ENCODE data around the gene FAM151B. TPM values are rescaled to one million over a fixed set of nuclear protein-coding genes. Genes with fewer than 3 reads are reported as not detected.

Gene FAM151B
- total RNA-seq, 1 donor from 2014 or later, result 3.0 TPM

DNA sequence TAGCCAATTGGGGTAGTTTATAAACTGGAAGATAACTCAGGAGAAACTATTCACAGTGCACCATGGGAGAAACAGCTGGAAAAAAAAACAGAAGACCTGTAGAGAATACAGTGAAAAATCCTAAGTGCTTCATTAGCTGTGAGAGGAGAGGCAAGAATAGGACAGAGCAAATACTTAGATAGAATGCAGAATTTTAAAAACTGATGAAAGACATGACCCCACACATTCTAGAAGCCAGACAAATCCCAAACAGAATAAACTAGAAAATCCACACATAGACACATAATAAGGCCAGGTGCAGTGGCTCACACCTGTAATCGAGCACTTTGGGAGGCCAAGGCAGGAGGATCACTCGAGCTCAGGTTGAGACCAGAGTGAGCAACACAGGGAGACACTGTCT, 7.5 kb upstream of the FAM151B start:
- H3K27ac Mint-ChIP-seq, result no peak overlapping the region
- no peaks in the 10 kb centered on the region for H3K27me3 Mint-ChIP-seq
- H3K4me1 Mint-ChIP-seq (ENCODE audit: unreplicated experiment), result no peaks in the 10 kb centered on the region
- H3K36me3 Mint-ChIP-seq, result peaks cover 53% of the 10 kb centered on the region
- TF ChIP-seq, protein P1, sequence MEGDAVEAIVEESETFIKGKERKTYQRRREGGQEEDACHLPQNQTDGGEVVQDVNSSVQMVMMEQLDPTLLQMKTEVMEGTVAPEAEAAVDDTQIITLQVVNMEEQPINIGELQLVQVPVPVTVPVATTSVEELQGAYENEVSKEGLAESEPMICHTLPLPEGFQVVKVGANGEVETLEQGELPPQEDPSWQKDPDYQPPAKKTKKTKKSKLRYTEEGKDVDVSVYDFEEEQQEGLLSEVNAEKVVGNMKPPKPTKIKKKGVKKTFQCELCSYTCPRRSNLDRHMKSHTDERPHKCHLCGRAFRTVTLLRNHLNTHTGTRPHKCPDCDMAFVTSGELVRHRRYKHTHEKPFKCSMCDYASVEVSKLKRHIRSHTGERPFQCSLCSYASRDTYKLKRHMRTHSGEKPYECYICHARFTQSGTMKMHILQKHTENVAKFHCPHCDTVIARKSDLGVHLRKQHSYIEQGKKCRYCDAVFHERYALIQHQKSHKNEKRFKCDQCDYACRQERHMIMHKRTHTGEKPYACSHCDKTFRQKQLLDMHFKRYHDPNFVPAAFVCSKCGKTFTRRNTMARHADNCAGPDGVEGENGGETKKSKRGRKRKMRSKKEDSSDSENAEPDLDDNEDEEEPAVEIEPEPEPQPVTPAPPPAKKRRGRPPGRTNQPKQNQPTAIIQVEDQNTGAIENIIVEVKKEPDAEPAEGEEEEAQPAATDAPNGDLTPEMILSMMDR (conservative IDR thresholded peaks at IDR 0.05), result no peak
- no peak for DNase-seq (ENCODE audit: extremely low spot score, unreplicated experiment)
- peaks cover 15% of the 10 kb centered on the region for H3K9me3 Mint-ChIP-seq
- no peak overlapping the region for H3K4me3 Mint-ChIP-seq

DNA sequence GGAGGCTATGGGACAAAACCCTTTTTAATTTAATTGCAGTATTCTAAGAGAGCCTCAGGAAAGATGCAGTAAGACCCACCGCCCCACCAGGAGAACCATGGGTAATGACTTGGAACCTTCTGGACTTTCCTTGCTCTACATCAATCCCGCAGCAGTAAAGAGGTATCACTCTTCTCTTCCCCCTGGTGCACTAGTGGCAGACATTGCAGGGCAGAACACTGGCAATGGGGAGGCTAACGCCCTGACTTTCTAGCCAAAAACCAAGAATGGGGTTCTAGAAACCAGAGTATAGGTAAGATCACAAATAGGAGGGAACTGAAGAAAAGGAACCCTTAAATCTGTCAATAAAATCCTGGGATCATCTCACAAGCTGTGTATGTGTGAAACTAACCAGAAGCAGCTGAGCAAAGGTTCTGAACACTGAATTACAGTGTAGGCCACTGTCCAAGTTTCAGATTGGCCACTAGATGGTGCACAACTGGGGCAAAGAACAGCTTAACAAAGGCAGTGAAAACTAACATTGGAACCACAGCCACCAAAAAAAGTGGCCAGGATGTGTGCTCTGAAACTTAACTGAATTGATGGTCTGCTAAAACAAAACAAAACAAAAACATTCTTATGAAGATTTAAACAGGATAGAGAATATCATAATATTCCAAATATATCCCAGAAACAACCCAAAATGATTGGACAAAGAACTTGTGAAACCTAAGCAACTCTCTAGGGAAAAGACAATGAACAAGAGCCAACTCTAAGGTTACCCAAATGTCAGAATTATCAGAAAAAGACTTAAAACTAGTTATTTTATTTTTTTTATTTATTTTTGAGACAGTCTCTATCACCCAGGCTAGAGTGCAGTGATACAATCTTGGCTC, 6.6 kb upstream of the FAM151B start:
- Mint-ChIP-seq H3K27me3 (no peaks in the 10 kb centered on the region), H3K27ac (peak overlapping the region; percentile 19), H3K36me3 (peaks cover 52% of the 10 kb centered on the region), H3K4me3 (no peak overlapping the region), H3K9me3 (peaks cover 15% of the 10 kb centered on the region), H3K4me1 (ENCODE audit: unreplicated experiment) (no peaks in the 10 kb centered on the region)
- no peak for DNase-seq (ENCODE audit: extremely low spot score, unreplicated experiment)
- TF ChIP-seq, protein P1 (conservative IDR thresholded peaks at IDR 0.05), result peak; percentile 79

DNA sequence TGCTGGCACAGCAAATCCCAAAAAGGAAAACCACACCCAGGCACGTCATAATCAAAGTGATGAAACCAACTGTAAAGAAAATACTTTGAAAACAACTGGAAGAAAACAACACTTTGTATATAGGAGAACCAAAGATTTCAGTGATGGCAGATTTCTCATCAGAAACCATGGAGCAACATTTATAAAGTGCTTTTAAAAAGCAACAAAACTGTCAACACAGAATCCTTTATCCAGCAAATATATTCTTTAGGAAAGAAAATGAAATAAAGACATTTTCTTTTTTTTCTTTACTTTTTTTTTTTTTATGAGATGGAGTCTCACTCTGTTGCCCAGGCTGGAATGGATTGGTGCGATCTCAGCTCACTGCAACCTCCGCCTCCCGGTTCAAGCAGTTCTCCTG, 5.3 kb upstream of the FAM151B start:
- Mint-ChIP-seq H3K27ac (no peak overlapping the region), H3K36me3 (peaks cover 52% of the 10 kb centered on the region), H3K27me3 (no peaks in the 10 kb centered on the region), H3K4me3 (no peak overlapping the region), H3K9me3 (peaks cover 15% of the 10 kb centered on the region), H3K4me1 (ENCODE audit: unreplicated experiment) (peaks cover 7% of the 10 kb centered on the region)
- TF ChIP-seq, protein P1 (conservative IDR thresholded peaks at IDR 0.05), result no peak
- no peak for DNase-seq (ENCODE audit: extremely low spot score, unreplicated experiment)

DNA sequence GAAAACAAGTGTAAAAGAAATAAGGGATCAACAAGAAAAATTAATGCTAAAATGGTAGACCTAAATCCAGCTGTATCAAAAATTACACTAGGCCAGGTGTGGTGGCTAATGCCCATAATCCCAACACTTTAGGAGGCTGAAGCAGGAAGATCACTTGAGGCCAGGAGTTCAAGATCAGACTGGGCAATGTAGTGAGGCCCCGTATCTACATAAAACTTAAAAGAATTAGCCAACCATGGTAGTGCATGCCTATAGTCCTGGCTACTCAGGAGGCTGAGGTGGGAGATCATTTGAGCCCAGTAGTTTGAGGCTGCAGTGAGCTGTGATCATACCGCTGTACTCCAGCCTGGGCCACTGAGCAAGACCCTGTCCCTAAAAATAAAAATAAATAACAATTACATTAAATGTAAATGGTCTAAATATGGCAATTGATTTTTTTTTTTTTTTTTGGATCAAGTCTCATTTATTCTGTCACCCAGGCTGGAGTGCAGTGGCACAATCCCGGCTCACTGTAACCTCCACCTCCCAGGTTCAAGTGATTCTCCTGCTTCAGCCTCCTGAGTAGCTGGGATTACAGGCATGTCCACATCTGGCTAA, 4.2 kb upstream of the FAM151B start:
- no peak for DNase-seq (ENCODE audit: extremely low spot score, unreplicated experiment)
- Mint-ChIP-seq H3K9me3 (peaks cover 15% of the 10 kb centered on the region), H3K27ac (no peak overlapping the region), H3K36me3 (peaks cover 52% of the 10 kb centered on the region), H3K4me1 (ENCODE audit: unreplicated experiment) (peaks cover 7% of the 10 kb centered on the region), H3K4me3 (no peak overlapping the region), H3K27me3 (no peaks in the 10 kb centered on the region)
- TF ChIP-seq, protein P1 (conservative IDR thresholded peaks at IDR 0.05), result no peak

DNA sequence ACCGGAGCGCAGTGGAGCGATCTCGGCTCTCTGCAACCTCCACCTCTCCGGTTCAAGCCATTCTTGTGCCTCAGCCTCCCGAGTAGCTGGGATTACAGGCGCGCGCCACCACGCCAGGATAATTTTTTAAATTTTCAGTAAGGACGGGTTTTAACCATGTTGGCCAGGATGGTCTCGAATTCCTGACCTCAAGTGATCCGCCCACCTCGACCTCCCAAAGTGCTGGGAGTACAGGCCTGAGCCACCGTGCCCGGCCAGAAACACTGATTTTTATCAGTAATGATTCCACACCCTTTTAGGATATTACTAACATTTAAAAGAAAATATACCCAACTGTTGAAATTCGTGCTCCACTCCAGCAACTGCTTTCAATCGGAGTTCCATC, 464 bp upstream of the FAM151B start:
- H3K36me3 Mint-ChIP-seq, result peaks cover 22% of the 10 kb centered on the region
- H3K4me3 Mint-ChIP-seq, result peak overlapping the region; percentile 88
- H3K4me1 Mint-ChIP-seq (ENCODE audit: unreplicated experiment), result peaks cover 12% of the 10 kb centered on the region
- H3K27me3 Mint-ChIP-seq, result no peaks in the 10 kb centered on the region
- H3K9me3 Mint-ChIP-seq, result peaks cover 8% of the 10 kb centered on the region
- TF ChIP-seq, protein P1 (conservative IDR thresholded peaks at IDR 0.05), result no peak
- peak overlapping the region; percentile 79 for H3K27ac Mint-ChIP-seq
- DNase-seq (ENCODE audit: extremely low spot score, unreplicated experiment), result no peak
